Measurements from ENCODE around the gene CD300LG. TPM values are rescaled to one million over a fixed set of nuclear protein-coding genes. Genes with fewer than 3 reads are reported as not detected.

The CD300LG gene
- total and polyA plus RNA-seq, 8 donors = 0.29 to 3.7 (median 0.92) TPM; not detected in 1

- intact Hi-C loops (cut with DNase I; ENCODE audit: low total_unique reads) = no loop called here
Observed at GRCh38 chr17:43823350-43824084, 23.5 kb upstream of the CD300LG start.

GRCh38 chr17:43825567-43825966, 21.4 kb upstream of the CD300LG start:
- H3K4me1 ChIP-seq = peaks cover 10 to 22% (median 16%) of the 10 kb centered on the region in 4 donors
- peaks cover 3 to 68% (median 49%) of the 10 kb centered on the region in 4 donors for H3K36me3 ChIP-seq
- TF ChIP-seq EP300 (IDR thresholded peaks at IDR 0.05) = no peak
- TF ChIP-seq POLR2AphosphoS5 (IDR thresholded peaks at IDR 0.05) = no peak
- TF ChIP-seq POLR2A (IDR thresholded peaks at IDR 0.05) = no peak
- no peak for TF ChIP-seq CTCF (IDR thresholded peaks at IDR 0.05)
- H3K27me3 ChIP-seq = no peaks in the 10 kb centered on the region
- intact Hi-C loops (cut with DNase I; ENCODE audit: low total_unique reads) = no loop called here
- no peak overlapping the region for H3K4me3 ChIP-seq
- H3K9me3 ChIP-seq = no peaks in the 10 kb centered on the region
- H3K27ac ChIP-seq = no peak overlapping the region
- WGBS, 5 donors = 92 to 97% (median 93%) methylated on average over 10 to 12 of the region's 12 CpGs
- DNase-seq = no peak

More at GRCh38 chr17:43823350-43824084, 23.5 kb upstream of the CD300LG start:
- peaks cover 10 to 20% (median 16%) of the 10 kb centered on the region in 4 donors for H3K4me1 ChIP-seq
- H3K9me3 ChIP-seq = no peaks in the 10 kb centered on the region
- peaks cover 3 to 66% (median 41%) of the 10 kb centered on the region in 4 donors for H3K36me3 ChIP-seq
- peak in 1 of 2 donors; percentile 88 for DNase-seq
- peak overlapping the region; percentile 37 to 77 (median 69) for H3K27ac ChIP-seq
- no peaks in the 10 kb centered on the region for H3K27me3 ChIP-seq
- TF ChIP-seq EP300 (IDR thresholded peaks at IDR 0.05) (no peak), POLR2AphosphoS5 (IDR thresholded peaks at IDR 0.05) (peak in 2 of 3 donors; percentile 38 to 68), CTCF (IDR thresholded peaks at IDR 0.05) (no peak), POLR2A (IDR thresholded peaks at IDR 0.05) (no peak)
- no peak overlapping the region for H3K4me3 ChIP-seq
- 56 to 63% (median 59%) methylated on average over 10 of the region's 10 CpGs for WGBS, 5 donors

- Histone ChIP-seq H3K27me3 (no peaks in the 10 kb centered on the region), H3K9me3 (no peaks in the 10 kb centered on the region), H3K4me1 (peaks cover 10 to 29% (median 16%) of the 10 kb centered on the region in 4 donors), H3K27ac (no peak overlapping the region), H3K4me3 (no peak overlapping the region), H3K36me3 (peaks cover 3 to 71% (median 49%) of the 10 kb centered on the region in 4 donors)
- TF ChIP-seq POLR2AphosphoS5 (IDR thresholded peaks at IDR 0.05) (no peak), POLR2A (IDR thresholded peaks at IDR 0.05) (no peak)
- intact Hi-C loops (cut with DNase I; ENCODE audit: low total_unique reads) = no loop called here
- no peak for DNase-seq
- WGBS, 5 donors = 88 to 97% (median 94%) methylated on average over 7 of the region's 7 CpGs
Observed at GRCh38 chr17:43826206-43826605, 20.8 kb upstream of the CD300LG start.

- no peak overlapping the region for H3K27ac ChIP-seq
- no peak overlapping the region for H3K4me3 ChIP-seq
- H3K27me3 ChIP-seq = peaks cover 0 to 6% (median 0%) of the 10 kb centered on the region in 3 donors
- peaks cover 3 to 75% (median 47%) of the 10 kb centered on the region in 4 donors for H3K36me3 ChIP-seq
- no peak for TF ChIP-seq CTCF (IDR thresholded peaks at IDR 0.05)
- no peak for TF ChIP-seq EP300 (IDR thresholded peaks at IDR 0.05)
- no peak for TF ChIP-seq POLR2AphosphoS5 (IDR thresholded peaks at IDR 0.05)
- no peak for TF ChIP-seq POLR2A (IDR thresholded peaks at IDR 0.05)
- peaks cover 18 to 42% (median 23%) of the 10 kb centered on the region in 4 donors for H3K4me1 ChIP-seq
- WGBS, 5 donors = 93 to 99% (median 96%) methylated on average over 9 of the region's 9 CpGs
- intact Hi-C loops (cut with DNase I; ENCODE audit: low total_unique reads) = no loop called here
- no peaks in the 10 kb centered on the region for H3K9me3 ChIP-seq
- no peak for DNase-seq
Observed at GRCh38 chr17:43827596-43827995, 19.4 kb upstream of the CD300LG start.

All from stomach (tissue), 9 donors.